H1 (cell line): ENCODE data around the gene AOC1. TPM values are rescaled to one million over a fixed set of nuclear protein-coding genes. Genes with fewer than 3 reads are reported as not detected.
A peak's percentile ranks its signal among the peaks of the same experiment; 100 is the strongest.

Experiments used
- CTCF ChIA-PET: fragments of 300-600 bp; sonication (Branson Sonifier 250); formaldehyde crosslinking; loops from one replicate; lab custom pipeline; 2021; ENCODE audit not compliant: partially characterized antibody; lab: Charles Lee
- POLR2A ChIA-PET: fragments of 300-600 bp; sonication (Branson Sonifier 250); formaldehyde crosslinking; loops from one replicate; lab custom pipeline; 2021; ENCODE audit warnings: inconsistent platforms; ENCODE audit not compliant: partially characterized antibody; lab: Charles Lee
- DNase-seq, 2 experiments: peaks; one replicate each; pipeline versions ENCODE4 v3.0.0 to v3.0.0-alpha.2; 2010 to 2022; ENCODE audit warnings: low spot score in 2 of 2, low read depth in 1 of 2, mixed read lengths in 1 of 2
- FAIRE-seq: peaks from 2 replicates; lab custom pipeline; 2011; peaks lifted over from hg19 to GRCh38; lab: Jason Lieb, UNC
- H2AFZ ChIP-seq: 2 replicates; pipeline ENCODE4 v1.8.1; 2012; ENCODE audit warnings: low read length, inconsistent platforms
- H2AK5ac ChIP-seq: 2 replicates; pipeline ENCODE4 v1.6.1; 2013; ENCODE audit warnings: low read depth, low read length
- H2BK120ac ChIP-seq: replicated peaks from 2 replicates; pipeline ENCODE3; 2013; ENCODE audit warnings: low read depth, low read length, inconsistent platforms
- H2BK12ac ChIP-seq: 2 replicates; pipeline ENCODE4 v1.6.1; 2013; ENCODE audit warnings: low read depth, low read length
- H2BK15ac ChIP-seq: 2 replicates; pipeline ENCODE4 v1.6.1; 2013; ENCODE audit warnings: low read length
- H2BK20ac ChIP-seq: 2 replicates; pipeline ENCODE4 v1.6.1; 2013; ENCODE audit warnings: low read length
- H2BK5ac ChIP-seq: 2 replicates; pipeline ENCODE4 v1.6.1; 2013; ENCODE audit warnings: low read depth, low read length
- H3K14ac ChIP-seq: 2 replicates; pipeline ENCODE4 v1.6.1; 2013; ENCODE audit warnings: inconsistent platforms; ENCODE audit not compliant: insufficient read length
- H3K18ac ChIP-seq: 2 replicates; pipeline ENCODE4 v1.6.1; 2013; ENCODE audit warnings: low read length; ENCODE audit errors: extremely low read depth
- H3K23ac ChIP-seq: 2 replicates; pipeline ENCODE4 v1.6.1; 2013; ENCODE audit warnings: inconsistent platforms; ENCODE audit not compliant: insufficient read length
- H3K23me2 ChIP-seq: 2 replicates; pipeline ENCODE4 v1.6.1; 2013; ENCODE audit warnings: low read depth, low read length
- H3K27ac ChIP-seq: 2 replicates; pipeline ENCODE4 v1.6.1; 2011; ENCODE audit warnings: low read depth, low read length, inconsistent platforms
- H3K27me3 ChIP-seq, 4 experiments: replicated peaks in 1 of 4; 1 replicate in 1 of 4; 2 replicates in 3 of 4; pipeline versions ENCODE4 v1.6.1 to v1.8.1; 2011 to 2013; ENCODE audit warnings: low read length in 3 of 4, mild to moderate bottlenecking in 3 of 4, inconsistent platforms in 2 of 4, mixed read lengths in 2 of 4, moderate library complexity in 1 of 4; ENCODE audit not compliant: control insufficient read depth in 3 of 4, insufficient read depth in 3 of 4; ENCODE audit errors: extremely low read depth in 1 of 4
- H3K36me3 ChIP-seq, 4 experiments: 2 replicates each; pipeline versions ENCODE4 v1.6.1 to v1.8.1; 2011 to 2013; ENCODE audit warnings: mild to moderate bottlenecking in 4 of 4, low read length in 3 of 4, moderate library complexity in 2 of 4, control low read depth in 1 of 4, inconsistent platforms in 1 of 4; ENCODE audit not compliant: insufficient read depth in 4 of 4, control insufficient read depth in 2 of 4
- H3K4ac ChIP-seq: replicated peaks from 2 replicates; pipeline ENCODE3; 2013; ENCODE audit warnings: low read length, low read depth, mixed read lengths, inconsistent platforms; ENCODE audit not compliant: insufficient read length
- H3K4me1 ChIP-seq, 4 experiments: replicated peaks in 1 of 4; 1 replicate in 1 of 4; 2 replicates in 3 of 4; pipeline versions ENCODE4 v1.6.1 to v1.8.1; 2011 to 2013; ENCODE audit warnings: low read length in 3 of 4, inconsistent platforms in 2 of 4, mixed read lengths in 1 of 4; ENCODE audit not compliant: insufficient read depth in 4 of 4, control insufficient read depth in 3 of 4
- H3K4me2 ChIP-seq, 2 experiments: 2 replicates each; pipeline versions ENCODE4 v1.6.1 to v1.8.1; 2011 to 2013; ENCODE audit warnings: low read depth in 2 of 2, low read length in 2 of 2, control low read depth in 1 of 2, inconsistent platforms in 1 of 2, mild to moderate bottlenecking in 1 of 2; ENCODE audit not compliant: insufficient read depth in 1 of 2
- H3K4me3 ChIP-seq, 4 experiments: fragments of 200-600, 300-600 bp in 1 of 4; sonication (generic), shearing (Covaris generic), sonication (Bioruptor Twin) in 1 of 4; 2 replicates each; pipeline versions ENCODE4 v1.5.1 to v1.8.1; 2011 to 2016; ENCODE audit warnings: low read length in 4 of 4, low read depth in 3 of 4, control low read depth in 2 of 4, inconsistent platforms in 2 of 4, mild to moderate bottlenecking in 2 of 4, mixed read lengths in 1 of 4, moderate library complexity in 1 of 4; ENCODE audit not compliant: insufficient read depth in 2 of 4; ENCODE audit errors: extremely low read depth in 1 of 4
- H3K56ac ChIP-seq: replicated peaks from 2 replicates; pipeline ENCODE3; 2013; ENCODE audit warnings: low read depth, mild to moderate bottlenecking, mixed read lengths, low read length, inconsistent platforms; ENCODE audit not compliant: insufficient read length
- H3K79me1 ChIP-seq: 2 replicates; pipeline ENCODE4 v1.6.1; 2013; ENCODE audit warnings: low read depth, low read length, control low read depth
- H3K79me2 ChIP-seq, 2 experiments: 2 replicates each; pipeline versions ENCODE4 v1.6.1 to v1.8.1; 2012 to 2013; ENCODE audit warnings: low read length in 2 of 2, mild to moderate bottlenecking in 2 of 2, inconsistent platforms in 1 of 2; ENCODE audit not compliant: insufficient read depth in 2 of 2, control insufficient read depth in 1 of 2
- H3K9ac ChIP-seq, 4 experiments: replicated peaks in 1 of 4; 1 replicate in 1 of 4; 2 replicates in 3 of 4; pipeline versions ENCODE4 v1.6.1 to v1.8.1; 2011 to 2013; ENCODE audit warnings: low read depth in 3 of 4, low read length in 3 of 4, control low read depth in 2 of 4, mild to moderate bottlenecking in 2 of 4, moderate library complexity in 2 of 4, inconsistent platforms in 1 of 4; ENCODE audit errors: extremely low read depth in 1 of 4
- H3K9me3 ChIP-seq, 2 experiments: 2 replicates each; pipeline versions ENCODE4 v1.6.1 to v1.8.1; 2012 to 2013; ENCODE audit warnings: mild to moderate bottlenecking in 2 of 2, moderate library complexity in 2 of 2, control low read depth in 1 of 2, inconsistent platforms in 1 of 2, low read depth in 1 of 2, low read length in 1 of 2, mixed read lengths in 1 of 2; ENCODE audit not compliant: insufficient read depth in 2 of 2
- H4K20me1 ChIP-seq, 2 experiments: replicated peaks in 1 of 2; 2 replicates each; pipeline versions ENCODE3 to v1.8.1; 2011 to 2013; ENCODE audit warnings: inconsistent platforms in 2 of 2, low read length in 2 of 2, mild to moderate bottlenecking in 1 of 2; ENCODE audit not compliant: insufficient read depth in 2 of 2, control insufficient read depth in 1 of 2
- H4K5ac ChIP-seq: 2 replicates; pipeline ENCODE4 v1.6.1; 2013; ENCODE audit warnings: low read length, low read depth, mixed read lengths, inconsistent platforms; ENCODE audit not compliant: insufficient read length
- H4K8ac ChIP-seq: 2 replicates; pipeline ENCODE4 v1.8.0; 2013; ENCODE audit warnings: mild to moderate bottlenecking, moderate library complexity, low read length, inconsistent platforms; ENCODE audit not compliant: insufficient read depth; ENCODE audit errors: extremely low read depth
- H4K91ac ChIP-seq: replicated peaks from 2 replicates; pipeline ENCODE3; 2013; ENCODE audit warnings: low read length, mixed read lengths, inconsistent platforms; ENCODE audit not compliant: insufficient read length
- BACH1 ChIP-seq: IDR thresholded peaks from 2 replicates; pipeline ENCODE4 v1.6.1; 2012; ENCODE audit warnings: low read length, improper control_type of control experiment
- CHD1 ChIP-seq: IDR thresholded peaks from 2 replicates; pipeline ENCODE4 v1.6.1; 2012; ENCODE audit warnings: low read depth, low read length, improper control_type of control experiment
- EP300 ChIP-seq, 2 experiments: IDR thresholded peaks; 1 replicate in 1 of 2; 2 replicates in 1 of 2; pipeline ENCODE4 v1.6.1; 2011 to 2012; ENCODE audit warnings: low read depth in 2 of 2, low read length in 2 of 2, mild to moderate bottlenecking in 2 of 2, borderline replicate concordance in 1 of 2, inconsistent platforms in 1 of 2, moderate library complexity in 1 of 2
- JUND ChIP-seq: IDR thresholded peaks from 2 replicates; pipeline ENCODE4 v1.6.1; 2011; ENCODE audit warnings: mild to moderate bottlenecking, improper control_type of control experiment, low read length
- KDM1A ChIP-seq: fragments of 200-600, 300-600 bp; sonication (generic); IDR thresholded peaks from 2 replicates; pipeline ENCODE4 v1.7.1; 2016; ENCODE audit warnings: mild to moderate bottlenecking, low read length, borderline replicate concordance
- POLR2A ChIP-seq, 2 experiments: IDR thresholded peaks; 1 replicate in 1 of 2; 2 replicates in 1 of 2; pipeline ENCODE4 v1.6.1; 2011; ENCODE audit warnings: low read depth in 2 of 2, low read length in 2 of 2, mild to moderate bottlenecking in 2 of 2; ENCODE audit errors: control extremely low read depth in 1 of 2
- RAD21 ChIP-seq, 2 experiments: IDR thresholded peaks in 1 of 2; conservative IDR thresholded peaks in 1 of 2; 2 replicates each; pipeline ENCODE4 v1.6.1; 2011; ENCODE audit warnings: low read depth in 2 of 2, low read length in 2 of 2, improper control_type of control experiment in 1 of 2, inconsistent platforms in 1 of 2, mild to moderate bottlenecking in 1 of 2, moderate library complexity in 1 of 2
- RNF2 ChIP-seq: fragments of 200-900, 300-1000 bp; sonication (generic); IDR thresholded peaks from 2 replicates; pipeline ENCODE4 v1.7.1; 2016; ENCODE audit warnings: borderline replicate concordance, low read depth, mild to moderate bottlenecking, antibody characterized with exemption, low read length; ENCODE audit not compliant: poor library complexity, severe bottlenecking; ENCODE audit errors: missing control alignments
- SAP30 ChIP-seq: fragments of 300-600 bp; sonication (generic); IDR thresholded peaks from 2 replicates; pipeline ENCODE4 v1.7.1; 2012; ENCODE audit warnings: low read length, moderate library complexity, mild to moderate bottlenecking, inconsistent platforms; ENCODE audit not compliant: insufficient read depth, insufficient replicate concordance
- SP1 ChIP-seq: IDR thresholded peaks from 2 replicates; pipeline ENCODE4 v1.6.1; 2011; ENCODE audit warnings: low read depth, low read length
- SP4 ChIP-seq: IDR thresholded peaks from 2 replicates; pipeline ENCODE4 v1.6.1; 2012; ENCODE audit warnings: low read length, inconsistent platforms
- WGBS, 2 experiments: shearing (Covaris generic) in 1 of 2; methylation state at CpG; one replicate each; pipeline versions ENCODE4 v1.1.6 to v1.1.7; 2013 to 2015; ENCODE audit warnings: low lambda C conversion rate in 2 of 2, mixed read lengths in 2 of 2, inconsistent platforms in 1 of 2, low coverage in 1 of 2, missing lambda C conversion rate in 1 of 2; ENCODE audit not compliant: insufficient replicate concordance in 2 of 2, insufficient coverage in 1 of 2, insufficient read length in 1 of 2; ENCODE audit errors: extremely low coverage in 1 of 2, missing lambda C conversion rate in 1 of 2; 5-methylcytosine and 5-hydroxymethylcytosine counted together
- polyA plus RNA-seq, 7 experiments: library from polyadenylated mRNA; depleted of rRNA in 3 of 7; stranded (reverse) in 5 of 7; unstranded in 2 of 7; fragments of >200 nt in 5 of 7; fragments of 200-250 nt in 2 of 7; gene quantifications; 1 replicate in 5 of 7; 2 replicates in 1 of 7; 4 replicates in 1 of 7; pipeline versions ENCODE4 v1.2.1 to v1.2.3, GENCODE V29; 2011 to 2013; ENCODE audit warnings: missing spikeins in 2 of 7, mixed read lengths in 2 of 7
- total RNA-seq: library from RNA; stranded (reverse); fragmentation: NEBNext Ultra II Directional; extraction: Animal tissue kit (Norgen Biotek cat#: 25700); gene quantifications from 2 replicates; pipeline ENCODE4 v1.2.1, GENCODE V29; 2021
- TF ChIP-seq, protein P1 (sequence below): IDR thresholded peaks from 2 replicates; pipeline ENCODE4 v1.6.1; 2011; ENCODE audit warnings: low read length, improper control_type of control experiment

Gene AOC1
- total and polyA plus RNA-seq, 2 of the 8 experiments (the other 6 are each of a cell fraction or from before 2014, with no cell fraction given): 0.15 to 0.17 TPM

DNA sequence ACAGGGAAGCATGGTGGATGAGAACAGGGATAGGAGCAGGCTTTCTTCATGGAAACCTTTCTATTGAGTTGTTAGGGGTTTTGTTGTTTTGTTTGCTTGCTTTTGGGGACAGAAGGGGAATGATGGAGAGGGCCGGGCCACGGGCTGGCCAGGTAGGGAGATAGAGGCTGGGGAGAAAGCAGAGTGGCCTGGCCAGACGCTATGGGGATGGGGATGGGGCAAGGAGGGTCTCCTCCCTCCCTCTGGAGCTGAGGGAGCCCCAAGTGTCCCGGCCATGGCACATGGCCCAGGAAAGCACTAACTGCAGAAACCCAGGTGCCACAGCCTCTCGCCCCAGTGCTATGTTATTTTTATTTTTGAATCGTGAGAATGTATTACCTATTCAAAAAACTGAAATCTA lies 10.0 kb downstream of the AOC1 start:
- Histone ChIP-seq H3K4me1 (peaks cover 0 to 9% (median 4%) of the 10 kb centered on the region in 4 experiments; a peak in 3 of 7 replicates), H3K36me3 (no peaks in the 10 kb centered on the region), H2AFZ (no peak overlapping the region), H4K20me1 (no peaks in the 10 kb centered on the region), H2BK15ac (no peak overlapping the region), H3K14ac (no peak overlapping the region), H3K23me2 (no peaks in the 10 kb centered on the region), H2BK20ac (no peak overlapping the region), H3K4ac (no peak overlapping the region), H2AK5ac (no peak overlapping the region), H3K79me2 (no peaks in the 10 kb centered on the region), H3K18ac (no peak overlapping the region), H3K27me3 (no peaks in the 10 kb centered on the region), H3K9me3 (0 out of 4 replicates have a peak, but pooled peaks cover 0 to 5% of the 10 kb centered on the region in 2 experiments), H3K23ac (no peak overlapping the region), H4K8ac (no peak overlapping the region), H3K79me1 (no peaks in the 10 kb centered on the region), H4K5ac (no peak overlapping the region), H4K91ac (no peak overlapping the region), H2BK120ac (no peak overlapping the region), H2BK12ac (no peak overlapping the region), H3K9ac (no peak overlapping the region), H3K56ac (no peak overlapping the region), H3K4me3 (no peak overlapping the region), H2BK5ac (no peak overlapping the region), H3K4me2 (no peak overlapping the region), H3K27ac (no peak overlapping the region)
- POLR2A ChIA-PET: no interaction called here
- CTCF ChIA-PET: no interaction called here
- DNase-seq (peak in 1 of 2 experiments; percentile 26), FAIRE-seq (no peak)
- WGBS, 2 experiments: 85% methylated on average over 6 of the region's 6 CpGs; no CpG with 5 or more reads in 1 of the 2 experiments
- TF ChIP-seq SP4 (no peak), RAD21 (IDR thresholded peaks at IDR 0.05 in 1 of 2, conservative IDR thresholded peaks at IDR 0.05 in 1 of 2; ENCODE audit: low read depth in 2 of 2, low read length in 2 of 2) (no peak), POLR2A (IDR thresholded peaks at IDR 0.05; ENCODE audit: control extremely low read depth in 1 of 2, low read depth in 2 of 2, low read length in 2 of 2) (no peak), EP300 (IDR thresholded peaks at IDR 0.05; ENCODE audit: borderline replicate concordance in 1 of 2, low read depth in 2 of 2, low read length in 2 of 2) (no peak), RNF2 (no peak), SP1 (no peak), BACH1 (no peak), CHD1 (no peak), KDM1A (no peak), SAP30 (no peak), JUND (no peak)
- TF ChIP-seq, protein P1, sequence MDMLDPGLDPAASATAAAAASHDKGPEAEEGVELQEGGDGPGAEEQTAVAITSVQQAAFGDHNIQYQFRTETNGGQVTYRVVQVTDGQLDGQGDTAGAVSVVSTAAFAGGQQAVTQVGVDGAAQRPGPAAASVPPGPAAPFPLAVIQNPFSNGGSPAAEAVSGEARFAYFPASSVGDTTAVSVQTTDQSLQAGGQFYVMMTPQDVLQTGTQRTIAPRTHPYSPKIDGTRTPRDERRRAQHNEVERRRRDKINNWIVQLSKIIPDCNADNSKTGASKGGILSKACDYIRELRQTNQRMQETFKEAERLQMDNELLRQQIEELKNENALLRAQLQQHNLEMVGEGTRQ: no peak
